Stimulated activated CD4-positive, alpha-beta T cell treated with anti-CD3 and anti-CD28 coated beads, TNF-alpha, amount 100 ng/mL, for 4 hours (primary cell): Measurements from ENCODE around the gene PARVA.
"Not testable (repeated sequence)": the region's sequence is repeated elsewhere in the genome, so short reads cannot be mapped to it uniquely, and the experiment has no call there.

ENCODE experiments used
- DNase-seq, 3 experiments: peaks; one replicate each; pipeline ENCODE4 v3.0.0-alpha.2; 2020; ENCODE audit warnings: low read depth in 3 of 3

Gene PARVA

GRCh38 chr11:12502046-12502445 is 124.7 kb downstream of the PARVA start:
- DNase-seq: no peak

GRCh38 chr11:12503039-12503484 is 125.7 kb downstream of the PARVA start:
- DNase-seq: no peak

- no peak for DNase-seq
Observed at GRCh38 chr11:12503886-12504285, 126.5 kb downstream of the PARVA start.

- DNase-seq: no peak
Observed at GRCh38 chr11:12505183-12505582, 127.8 kb downstream of the PARVA start.

- no peak for DNase-seq
Observed at GRCh38 chr11:12506404-12506921, 129.1 kb downstream of the PARVA start.

- DNase-seq: no peak
Observed at GRCh38 chr11:12507391-12507790, 130.0 kb downstream of the PARVA start.

- DNase-seq: no peak
Observed at GRCh38 chr11:12508151-12508751, 130.9 kb downstream of the PARVA start.

GRCh38 chr11:12509371-12509770 is 132.0 kb downstream of the PARVA start:
- no peak for DNase-seq

GRCh38 chr11:12512132-12512531 is 134.8 kb downstream of the PARVA start:
- DNase-seq: no peak

- no peak for DNase-seq
Observed at GRCh38 chr11:12512826-12513395, 135.5 kb downstream of the PARVA start.

- no peak for DNase-seq
Observed at GRCh38 chr11:12516387-12517105, 139.2 kb downstream of the PARVA start.

GRCh38 chr11:12517306-12517705 is 139.9 kb downstream of the PARVA start:
- no peak for DNase-seq

- DNase-seq: no peak
Observed at GRCh38 chr11:12517741-12518140, 140.4 kb downstream of the PARVA start.

- DNase-seq: no peak
Observed at GRCh38 chr11:12518606-12519385, 141.4 kb downstream of the PARVA start.

GRCh38 chr11:12520054-12520453 is 142.7 kb downstream of the PARVA start:
- DNase-seq: no peak

GRCh38 chr11:12520576-12520975 is 143.2 kb downstream of the PARVA start:
- DNase-seq: not testable (repeated sequence)

- DNase-seq: no peak
Observed at GRCh38 chr11:12523180-12523924, 146.0 kb downstream of the PARVA start.

GRCh38 chr11:12524865-12525264 is 147.5 kb downstream of the PARVA start:
- no peak for DNase-seq

GRCh38 chr11:12525466-12526055 is 148.2 kb downstream of the PARVA start:
- DNase-seq: no peak

GRCh38 chr11:12526789-12527188 is 149.4 kb downstream of the PARVA start:
- no peak for DNase-seq

- no peak for DNase-seq
Observed at GRCh38 chr11:12528487-12528886, 151.1 kb downstream of the PARVA start.
